Stimulated activated naive B cell treated with anti-CD40 and anti-IgM and Interleukin-4, amounts not matched to agents 10 μg/mL and 1 μg/mL and 100 μg/mL, for 72 hours (primary cell): ENCODE data around the gene HMG20A.
A peak's percentile ranks its signal among the peaks of the same experiment; 100 is the strongest.

ENCODE experiments used
- ATAC-seq, 2 donors: fragments of 150-1000 bp; cut with Tn5 transposase; replicated peaks; 2 replicates each; pipeline ENCODE4 v1.10.0; 2021; ENCODE audit warnings: moderate library complexity in 1 of 2
- DNase-seq: peaks from one replicate; pipeline ENCODE4 v3.0.0; 2021
- H3K27ac Mint-ChIP-seq: one replicate; pipeline ENCODE4 v1.8.0; 2022; ENCODE audit warnings: mild to moderate bottlenecking, mixed read lengths
- H3K27me3 Mint-ChIP-seq, 2 donors: one replicate each; pipeline ENCODE4 v1.8.0; 2022; ENCODE audit warnings: mixed read lengths in 2 of 2
- H3K36me3 Mint-ChIP-seq, 2 donors: one replicate each; pipeline ENCODE4 v1.8.0; 2022; ENCODE audit warnings: mixed read lengths in 2 of 2, mild to moderate bottlenecking in 1 of 2
- H3K4me1 Mint-ChIP-seq, 2 donors: one replicate each; pipeline ENCODE4 v1.8.0; 2022; ENCODE audit warnings: mixed read lengths in 2 of 2, mild to moderate bottlenecking in 1 of 2
- H3K4me3 Mint-ChIP-seq, 2 donors: one replicate each; pipeline ENCODE4 v1.8.0; 2022; ENCODE audit warnings: mild to moderate bottlenecking in 2 of 2, mixed read lengths in 2 of 2, moderate library complexity in 1 of 2
- H3K9me3 Mint-ChIP-seq, 2 donors: one replicate each; pipeline ENCODE4 v1.8.0; 2022; ENCODE audit warnings: mixed read lengths in 2 of 2, mild to moderate bottlenecking in 1 of 2

HMG20A gene

DNA sequence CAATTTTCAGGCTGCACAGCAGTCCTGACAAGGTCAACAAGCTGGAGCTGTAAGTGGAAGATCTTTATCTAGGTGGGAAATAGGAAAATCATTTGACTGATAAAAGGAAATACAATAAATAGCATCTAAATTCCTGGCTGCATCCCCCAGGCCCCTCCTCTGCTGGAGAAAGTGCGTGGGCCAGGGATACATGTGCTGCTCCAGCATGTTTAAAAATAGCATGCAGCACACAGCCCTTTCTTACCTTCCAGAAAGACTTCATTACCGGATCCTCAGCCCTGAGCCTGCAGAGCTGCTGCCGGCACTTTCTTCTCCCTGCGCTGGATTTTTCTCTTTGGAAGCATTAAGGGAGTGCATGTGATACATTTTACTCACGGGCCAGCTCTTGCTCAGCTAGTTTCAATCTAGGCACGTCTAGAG is 77.3 kb downstream of the HMG20A start:
- Mint-ChIP-seq H3K36me3 (peaks cover 34 to 37% of the 10 kb centered on the region in 2 donors), H3K4me1 (peaks cover 18 to 31% of the 10 kb centered on the region in 2 donors), H3K27ac (no peak overlapping the region), H3K4me3 (no peak overlapping the region), H3K27me3 (no peaks in the 10 kb centered on the region), H3K9me3 (peaks cover 0 to 3% of the 10 kb centered on the region in 2 donors)
- DNase-seq, result no peak
- no peak for ATAC-seq

- Mint-ChIP-seq H3K36me3 (peaks cover 27 to 34% of the 10 kb centered on the region in 2 donors), H3K27ac (no peak overlapping the region), H3K4me1 (peaks cover 10 to 24% of the 10 kb centered on the region in 2 donors), H3K27me3 (no peaks in the 10 kb centered on the region), H3K9me3 (no peaks in the 10 kb centered on the region), H3K4me3 (no peak overlapping the region)
- ATAC-seq (no peak), DNase-seq (no peak)
Measured at GRCh38 chr15:77499087-77499760, 78.5 kb downstream of the HMG20A start.

DNA sequence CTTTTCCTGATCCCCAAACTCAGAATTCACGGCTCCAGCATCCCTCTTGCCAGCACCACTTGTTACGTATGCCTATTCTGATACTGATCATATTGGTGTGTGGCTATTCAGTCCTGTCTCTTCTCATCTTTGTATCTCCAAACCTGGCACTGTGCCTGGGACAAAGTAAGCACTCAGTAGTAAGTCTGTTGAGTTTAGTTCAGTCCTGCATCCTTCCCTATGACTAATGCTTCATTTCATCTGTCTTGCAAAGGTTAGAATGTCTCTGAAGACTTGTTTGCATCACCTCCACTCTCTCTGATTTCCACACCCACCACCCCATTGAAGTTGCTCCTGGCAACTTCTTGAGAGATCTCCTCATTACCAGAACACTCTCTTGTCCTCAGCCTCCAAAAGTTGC is 80.3 kb downstream of the HMG20A start:
- no peaks in the 10 kb centered on the region for H3K27me3 Mint-ChIP-seq
- ATAC-seq (no peak), DNase-seq (no peak)
- H3K9me3 Mint-ChIP-seq, result no peaks in the 10 kb centered on the region
- H3K4me3 Mint-ChIP-seq, result no peak overlapping the region
- H3K36me3 Mint-ChIP-seq, result peaks cover 32 to 44% of the 10 kb centered on the region in 2 donors
- no peak overlapping the region for H3K27ac Mint-ChIP-seq
- peaks cover 11 to 28% of the 10 kb centered on the region in 2 donors for H3K4me1 Mint-ChIP-seq

DNA sequence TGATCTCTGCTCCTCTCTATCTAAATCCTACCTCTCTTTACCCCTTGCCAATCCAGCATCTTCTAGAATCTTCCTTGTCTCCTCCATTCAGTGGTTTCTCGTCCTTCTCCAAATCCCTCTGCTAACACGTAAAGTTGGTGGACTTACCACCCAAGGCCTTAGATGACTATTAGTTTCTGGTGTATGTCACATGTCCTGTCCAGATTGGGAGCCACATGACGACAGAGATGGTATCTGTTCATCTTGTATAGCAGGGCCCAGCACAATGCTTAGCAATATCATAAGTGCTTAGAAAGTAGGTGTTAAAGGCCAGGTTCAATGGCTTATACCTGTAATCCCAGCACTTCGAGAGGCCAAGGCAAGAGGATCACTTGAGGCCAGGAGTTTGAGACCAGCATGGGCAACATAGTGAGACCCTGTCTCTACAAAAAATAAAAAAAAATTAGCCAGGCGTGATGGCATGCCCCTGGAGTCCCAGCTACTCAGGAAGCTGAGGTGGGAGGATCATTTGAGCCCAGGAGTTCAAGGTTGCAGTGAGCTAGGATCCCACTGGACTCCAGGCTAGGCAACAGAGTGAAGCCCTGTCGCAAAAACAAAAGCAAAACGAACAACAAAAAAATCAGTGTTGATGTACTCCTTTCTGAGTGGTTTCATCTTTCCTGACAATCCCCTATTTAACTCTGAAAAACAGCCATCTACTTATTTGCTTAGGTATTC is 81.8 kb downstream of the HMG20A start:
- Mint-ChIP-seq H3K9me3 (no peaks in the 10 kb centered on the region), H3K27ac (no peak overlapping the region), H3K36me3 (peaks cover 34 to 50% of the 10 kb centered on the region in 2 donors), H3K4me1 (peaks cover 15 to 27% of the 10 kb centered on the region in 2 donors), H3K27me3 (no peaks in the 10 kb centered on the region), H3K4me3 (no peak overlapping the region)
- ATAC-seq, result no peak
- DNase-seq, result no peak

DNA sequence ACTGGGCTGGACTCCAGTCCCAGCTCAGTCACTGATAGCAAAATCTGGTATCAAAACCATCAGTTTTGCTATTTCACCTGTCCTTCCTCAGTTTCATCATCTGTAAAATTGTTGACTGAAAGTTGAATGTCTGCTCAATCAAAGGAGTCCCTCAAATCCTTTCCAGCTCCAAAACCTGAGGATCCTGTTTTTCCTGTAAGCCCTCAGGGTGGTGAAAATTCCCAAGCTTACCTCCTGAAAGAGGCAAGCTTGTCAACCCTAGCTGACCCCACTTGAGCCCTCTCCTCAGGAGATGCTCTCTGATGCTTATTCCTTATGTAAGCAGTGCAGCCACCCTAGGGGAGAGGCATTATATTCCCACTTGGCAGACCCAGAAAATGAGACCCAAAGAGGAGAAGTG is 82.6 kb downstream of the HMG20A start:
- no peak overlapping the region for H3K4me3 Mint-ChIP-seq
- peaks cover 21 to 32% of the 10 kb centered on the region in 2 donors for H3K4me1 Mint-ChIP-seq
- peaks cover 35 to 50% of the 10 kb centered on the region in 2 donors for H3K36me3 Mint-ChIP-seq
- ATAC-seq (no peak), DNase-seq (no peak)
- H3K27me3 Mint-ChIP-seq, result no peaks in the 10 kb centered on the region
- H3K9me3 Mint-ChIP-seq, result no peaks in the 10 kb centered on the region
- H3K27ac Mint-ChIP-seq, result no peak overlapping the region

DNA sequence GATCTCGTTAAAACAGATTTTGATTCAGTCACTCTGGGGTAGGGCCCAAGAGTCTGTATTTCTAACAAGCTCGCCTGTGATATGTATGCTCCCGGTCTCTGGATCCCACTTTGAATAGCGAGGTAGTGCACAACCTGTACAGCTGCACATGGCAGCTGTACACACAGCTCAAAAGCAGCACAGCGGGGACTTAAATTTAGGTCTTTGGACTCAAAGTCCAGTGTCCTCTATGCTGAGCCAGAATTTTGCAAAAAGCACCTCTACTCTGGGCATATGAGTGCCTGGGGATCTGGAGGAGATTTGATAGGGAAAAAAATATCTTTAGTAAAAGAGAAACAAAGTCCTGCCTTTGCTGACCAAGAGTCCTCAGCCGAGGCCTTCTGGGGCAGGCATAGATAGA is 83.1 kb downstream of the HMG20A start:
- no peaks in the 10 kb centered on the region for H3K9me3 Mint-ChIP-seq
- no peaks in the 10 kb centered on the region for H3K27me3 Mint-ChIP-seq
- peaks cover 34 to 48% of the 10 kb centered on the region in 2 donors for H3K36me3 Mint-ChIP-seq
- ATAC-seq (no peak), DNase-seq (no peak)
- H3K27ac Mint-ChIP-seq, result no peak overlapping the region
- no peak overlapping the region for H3K4me3 Mint-ChIP-seq
- peaks cover 26 to 37% of the 10 kb centered on the region in 2 donors for H3K4me1 Mint-ChIP-seq

- no peak for DNase-seq
- ATAC-seq, result no peak
- peaks cover 30 to 43% of the 10 kb centered on the region in 2 donors for H3K36me3 Mint-ChIP-seq
- H3K4me1 Mint-ChIP-seq, result peaks cover 31 to 43% of the 10 kb centered on the region in 2 donors
- H3K4me3 Mint-ChIP-seq, result no peak overlapping the region
- no peaks in the 10 kb centered on the region for H3K9me3 Mint-ChIP-seq
- no peak overlapping the region for H3K27ac Mint-ChIP-seq
- no peaks in the 10 kb centered on the region for H3K27me3 Mint-ChIP-seq
Measured at GRCh38 chr15:77504306-77504705, 83.6 kb downstream of the HMG20A start.

DNA sequence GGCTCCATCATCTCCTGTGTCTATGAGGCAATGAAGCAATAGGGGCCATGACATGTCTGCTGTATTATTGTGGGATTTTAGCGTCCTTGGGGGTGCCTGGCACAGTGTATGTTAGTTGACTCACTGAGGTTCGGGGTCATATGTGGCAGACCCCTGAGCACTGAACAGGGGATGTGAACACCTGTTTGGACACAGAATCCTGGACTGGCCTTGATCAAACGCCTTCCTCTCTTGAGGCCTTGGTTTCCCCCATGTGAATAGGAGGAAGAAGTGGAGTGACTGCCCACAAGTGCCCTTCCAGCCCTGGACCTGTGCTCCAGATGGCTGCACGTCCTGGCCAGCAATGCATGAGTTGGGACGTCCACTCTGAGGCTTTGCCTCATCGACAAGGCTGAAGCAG is 84.2 kb downstream of the HMG20A start:
- Mint-ChIP-seq H3K4me3 (no peak overlapping the region), H3K9me3 (no peaks in the 10 kb centered on the region), H3K27ac (no peak overlapping the region), H3K4me1 (peaks cover 31 to 44% of the 10 kb centered on the region in 2 donors), H3K27me3 (no peaks in the 10 kb centered on the region), H3K36me3 (peaks cover 26 to 39% of the 10 kb centered on the region in 2 donors)
- ATAC-seq (no peak), DNase-seq (no peak)

DNA sequence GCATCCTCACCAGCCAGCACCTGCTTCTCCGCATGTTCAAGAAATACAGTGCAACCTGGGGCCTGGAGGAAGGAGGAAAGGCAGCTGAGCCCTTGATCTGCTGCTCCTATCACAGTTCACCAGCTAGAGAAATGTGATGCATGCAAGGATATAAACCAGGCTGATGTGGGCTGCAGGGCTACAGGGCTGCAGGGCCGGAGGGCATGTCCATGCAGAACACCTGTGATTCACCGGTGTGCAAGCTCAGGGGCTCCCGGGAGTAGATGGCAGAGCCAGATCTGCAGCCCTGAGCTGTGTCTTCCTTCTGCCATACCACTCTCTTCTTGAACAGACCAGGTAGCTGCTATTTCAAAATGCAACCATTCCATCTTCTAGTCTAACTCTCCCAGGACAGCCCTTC is 84.9 kb downstream of the HMG20A start:
- Mint-ChIP-seq H3K27me3 (no peaks in the 10 kb centered on the region), H3K27ac (no peak overlapping the region), H3K4me1 (peaks cover 31 to 44% of the 10 kb centered on the region in 2 donors), H3K4me3 (no peak overlapping the region), H3K36me3 (peaks cover 24 to 39% of the 10 kb centered on the region in 2 donors), H3K9me3 (no peaks in the 10 kb centered on the region)
- ATAC-seq (no peak), DNase-seq (no peak)

DNA sequence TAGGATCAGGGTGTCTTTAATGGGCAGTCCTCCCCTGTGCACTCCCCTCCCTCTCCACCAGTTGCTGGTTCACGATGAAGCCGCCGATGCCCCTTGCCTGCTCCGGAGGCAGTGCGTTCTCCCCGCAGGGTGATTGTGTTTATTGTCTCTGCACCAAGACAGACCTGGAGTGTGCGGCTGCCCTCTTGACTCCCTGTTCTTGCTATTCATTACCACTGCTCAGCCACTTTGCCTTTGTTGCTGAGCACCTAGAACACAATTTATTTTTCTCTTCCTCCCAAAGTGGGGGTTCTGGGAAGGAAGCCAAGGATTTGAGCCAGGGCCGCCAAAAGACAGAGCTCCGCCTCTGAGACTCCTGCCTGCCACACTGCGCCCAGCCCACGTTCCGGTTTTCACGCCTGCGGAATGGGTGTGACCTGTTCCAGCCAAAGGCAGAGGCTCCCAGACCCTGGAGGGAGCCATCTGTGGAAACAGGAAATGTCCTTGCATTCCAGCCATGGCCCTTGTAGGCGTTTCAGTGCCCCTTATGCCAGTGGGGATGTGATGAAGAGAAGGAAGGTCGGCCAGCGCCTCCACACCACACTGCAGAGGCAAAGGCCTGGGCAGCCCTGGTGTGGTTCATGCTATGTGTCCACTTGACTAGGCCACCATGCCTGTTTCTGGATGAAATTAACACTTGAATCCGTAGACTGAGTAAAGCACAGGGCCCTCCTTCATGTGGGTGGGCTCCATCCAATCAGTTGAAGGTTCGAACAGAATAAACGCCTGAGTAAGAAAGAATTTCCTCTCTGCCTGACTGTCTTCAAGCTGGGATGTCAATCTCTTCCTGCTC is 85.8 kb downstream of the HMG20A start:
- no peaks in the 10 kb centered on the region for H3K27me3 Mint-ChIP-seq
- no peak overlapping the region for H3K27ac Mint-ChIP-seq
- H3K4me1 Mint-ChIP-seq, result peaks cover 29 to 39% of the 10 kb centered on the region in 2 donors
- ATAC-seq, result no peak
- H3K9me3 Mint-ChIP-seq, result no peaks in the 10 kb centered on the region
- no peak overlapping the region for H3K4me3 Mint-ChIP-seq
- DNase-seq, result no peak
- peaks cover 19 to 37% of the 10 kb centered on the region in 2 donors for H3K36me3 Mint-ChIP-seq

- no peaks in the 10 kb centered on the region for H3K27me3 Mint-ChIP-seq
- H3K36me3 Mint-ChIP-seq, result peaks cover 16 to 36% of the 10 kb centered on the region in 2 donors
- ATAC-seq, result peak; percentile 36 to 38
- no peak overlapping the region for H3K27ac Mint-ChIP-seq
- peak overlapping the region; percentile 1 to 46 for H3K4me3 Mint-ChIP-seq
- peaks cover 29 to 39% of the 10 kb centered on the region in 2 donors for H3K4me1 Mint-ChIP-seq
- DNase-seq, result no peak
- H3K9me3 Mint-ChIP-seq, result no peaks in the 10 kb centered on the region
Measured at GRCh38 chr15:77507143-77507897, 86.6 kb downstream of the HMG20A start.

GRCh38 chr15:77507911-77508310 is 87.2 kb downstream of the HMG20A start:
- Mint-ChIP-seq H3K4me1 (peaks cover 29 to 39% of the 10 kb centered on the region in 2 donors), H3K9me3 (no peaks in the 10 kb centered on the region), H3K27ac (no peak overlapping the region), H3K36me3 (peaks cover 14 to 36% of the 10 kb centered on the region in 2 donors), H3K4me3 (peak overlapping the region in 1 of 2 donors; percentile 29), H3K27me3 (no peaks in the 10 kb centered on the region)
- no peak for DNase-seq
- peak; percentile 14 to 47 for ATAC-seq

- Mint-ChIP-seq H3K9me3 (no peaks in the 10 kb centered on the region), H3K36me3 (peaks cover 16 to 33% of the 10 kb centered on the region in 2 donors), H3K4me3 (peak overlapping the region in 1 of 2 donors; percentile 29), H3K4me1 (peaks cover 29 to 39% of the 10 kb centered on the region in 2 donors), H3K27ac (no peak overlapping the region), H3K27me3 (no peaks in the 10 kb centered on the region)
- peak in 1 of 2 donors; percentile 41 for ATAC-seq
- no peak for DNase-seq
Measured at GRCh38 chr15:77508541-77509243, 88.0 kb downstream of the HMG20A start.
